BE2C (cell line): Measurements from ENCODE around the gene TRMT5.

Experiments
- DNase-seq: peaks from one replicate; pipeline ENCODE4 v3.0.0-alpha.2; 2020
- H3K27me3 ChIP-seq: fragments of 250-450 bp; sonication (Bioruptor Pico); 2 replicates; pipeline ENCODE4 v1.5.1; 2020; ENCODE audit warnings: mild to moderate bottlenecking
- H3K36me3 ChIP-seq: fragments of 250-450 bp; sonication (Bioruptor Pico); 2 replicates; pipeline ENCODE4 v1.5.1; 2020; ENCODE audit warnings: mild to moderate bottlenecking
- H3K4me1 ChIP-seq: fragments of 250-450 bp; sonication (Bioruptor Pico); 2 replicates; pipeline ENCODE4 v1.5.1; 2020
- H3K4me3 ChIP-seq: 2 replicates; pipeline ENCODE4 v1.5.1; 2011; ENCODE audit warnings: low read depth, low read length
- H3K9me3 ChIP-seq: fragments of 250-450 bp; sonication (Bioruptor Pico); 2 replicates; pipeline ENCODE4 v1.5.1; 2020
- TF ChIP-seq, protein P1 (sequence below): IDR thresholded peaks from 2 replicates; pipeline ENCODE4 v1.5.1; 2012; ENCODE audit warnings: mild to moderate bottlenecking, low read depth, low read length

Gene TRMT5

DNA sequence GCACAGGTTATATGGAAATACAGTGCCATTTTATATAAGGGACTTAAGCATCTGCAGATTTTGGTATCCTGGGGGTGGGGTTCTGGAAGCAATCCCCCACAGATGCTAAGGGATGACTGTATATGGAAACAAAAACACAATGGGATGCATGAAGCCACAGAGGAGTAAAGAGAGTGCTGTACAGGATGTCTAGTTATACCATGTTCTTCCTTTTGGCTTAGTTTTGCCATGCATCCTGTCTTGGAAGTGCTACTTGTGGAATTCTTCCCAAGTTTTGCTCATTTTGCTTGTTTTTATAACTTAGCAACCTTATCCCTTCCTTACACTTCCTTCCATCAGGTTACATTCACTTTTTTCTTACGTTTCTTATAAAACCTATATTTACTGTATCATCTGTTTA, 55.6 kb downstream of the TRMT5 start:
- Histone ChIP-seq H3K9me3 (no peaks in the 10 kb centered on the region), H3K27me3 (no peaks in the 10 kb centered on the region), H3K36me3 (no peaks in the 10 kb centered on the region), H3K4me3 (no peak overlapping the region), H3K4me1 (peaks cover 1% of the 10 kb centered on the region; the same call in 1 of the 2 replicates)
- TF ChIP-seq, protein P1, sequence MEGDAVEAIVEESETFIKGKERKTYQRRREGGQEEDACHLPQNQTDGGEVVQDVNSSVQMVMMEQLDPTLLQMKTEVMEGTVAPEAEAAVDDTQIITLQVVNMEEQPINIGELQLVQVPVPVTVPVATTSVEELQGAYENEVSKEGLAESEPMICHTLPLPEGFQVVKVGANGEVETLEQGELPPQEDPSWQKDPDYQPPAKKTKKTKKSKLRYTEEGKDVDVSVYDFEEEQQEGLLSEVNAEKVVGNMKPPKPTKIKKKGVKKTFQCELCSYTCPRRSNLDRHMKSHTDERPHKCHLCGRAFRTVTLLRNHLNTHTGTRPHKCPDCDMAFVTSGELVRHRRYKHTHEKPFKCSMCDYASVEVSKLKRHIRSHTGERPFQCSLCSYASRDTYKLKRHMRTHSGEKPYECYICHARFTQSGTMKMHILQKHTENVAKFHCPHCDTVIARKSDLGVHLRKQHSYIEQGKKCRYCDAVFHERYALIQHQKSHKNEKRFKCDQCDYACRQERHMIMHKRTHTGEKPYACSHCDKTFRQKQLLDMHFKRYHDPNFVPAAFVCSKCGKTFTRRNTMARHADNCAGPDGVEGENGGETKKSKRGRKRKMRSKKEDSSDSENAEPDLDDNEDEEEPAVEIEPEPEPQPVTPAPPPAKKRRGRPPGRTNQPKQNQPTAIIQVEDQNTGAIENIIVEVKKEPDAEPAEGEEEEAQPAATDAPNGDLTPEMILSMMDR, result no peak
- DNase-seq, result no peak

DNA sequence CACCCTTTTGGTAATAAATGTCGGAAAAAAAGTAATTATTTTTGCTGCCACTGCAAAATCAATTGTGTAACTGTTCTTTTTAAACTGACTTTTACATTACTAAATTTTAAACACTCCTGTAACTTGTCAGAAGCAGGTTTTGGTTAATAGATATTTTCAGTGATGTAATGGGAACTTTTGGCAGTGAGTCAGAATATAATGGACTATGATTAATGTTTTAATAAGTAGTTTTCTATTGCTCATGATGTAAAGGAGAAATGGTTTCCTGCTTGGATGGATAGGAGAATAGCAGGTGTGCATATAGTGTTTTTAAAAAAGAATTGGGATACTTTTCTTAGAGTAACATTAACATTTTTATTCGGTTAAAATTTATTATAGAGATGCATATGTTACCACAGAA, 58.8 kb downstream of the TRMT5 start:
- H3K4me1 ChIP-seq, result no peaks in the 10 kb centered on the region; the same call in 1 of the 2 replicates
- DNase-seq, result no peak
- no peaks in the 10 kb centered on the region for H3K36me3 ChIP-seq
- H3K4me3 ChIP-seq, result no peak overlapping the region
- TF ChIP-seq, protein P1, result no peak
- H3K27me3 ChIP-seq, result no peaks in the 10 kb centered on the region
- H3K9me3 ChIP-seq, result no peaks in the 10 kb centered on the region
